Measurements from ENCODE around the gene TLL1.

TLL1 gene

GRCh38 chr4:165872461-165873297 is at the start of gene TLL1:
Gene TLL1 (plus strand): TSS chr4:165873237. CDS start chr4:165873905, 668 bp downstream.
- TF ChIP-seq MAX (IDR thresholded peaks at IDR 0.05; ENCODE audit: low read depth, low read length) (no peak), POLR2A (IDR thresholded peaks at IDR 0.05; ENCODE audit: extremely low read depth, insufficient read length) (no peak), CTCF (IDR thresholded peaks at IDR 0.05; ENCODE audit: low read depth, low read length) (no peak), MYC (IDR thresholded peaks at IDR 0.05; ENCODE audit: low read depth, low read length) (no peak)
- DNase-seq (ENCODE audit: low read depth) = no peak
- H3K4me3 ChIP-seq (ENCODE audit: low read depth, low read length) = no peak within 1 kb of the TSS

- no peak for TF ChIP-seq CTCF (IDR thresholded peaks at IDR 0.05; ENCODE audit: low read depth, low read length)
- no peak for TF ChIP-seq MYC (IDR thresholded peaks at IDR 0.05; ENCODE audit: low read depth, low read length)
- TF ChIP-seq MAX (IDR thresholded peaks at IDR 0.05; ENCODE audit: low read depth, low read length) = no peak
- no peak for TF ChIP-seq POLR2A (IDR thresholded peaks at IDR 0.05; ENCODE audit: extremely low read depth, insufficient read length)
- no peak overlapping the region for H3K4me3 ChIP-seq (ENCODE audit: low read depth, low read length)
- DNase-seq (ENCODE audit: low read depth) = no peak
Measured at GRCh38 chr4:165826166-165826565, 46.9 kb upstream of the TLL1 start.

- no peak for DNase-seq (ENCODE audit: low read depth)
- H3K4me3 ChIP-seq (ENCODE audit: low read depth, low read length) = no peak overlapping the region
- TF ChIP-seq MAX (IDR thresholded peaks at IDR 0.05; ENCODE audit: low read depth, low read length) (no peak), POLR2A (IDR thresholded peaks at IDR 0.05; ENCODE audit: extremely low read depth, insufficient read length) (no peak), MYC (IDR thresholded peaks at IDR 0.05; ENCODE audit: low read depth, low read length) (no peak), CTCF (IDR thresholded peaks at IDR 0.05; ENCODE audit: low read depth, low read length) (no peak)
Measured at GRCh38 chr4:165827018-165827417, 46.0 kb upstream of the TLL1 start.

GRCh38 chr4:165828928-165829327 is 44.1 kb upstream of the TLL1 start:
- no peak overlapping the region for H3K4me3 ChIP-seq (ENCODE audit: low read depth, low read length)

GRCh38 chr4:165834116-165834515 is 38.9 kb upstream of the TLL1 start:
- DNase-seq (ENCODE audit: low read depth) = no peak
- no peak overlapping the region for H3K4me3 ChIP-seq (ENCODE audit: low read depth, low read length)

More at GRCh38 chr4:165828928-165829327, 44.1 kb upstream of the TLL1 start:
- DNase-seq (ENCODE audit: low read depth) = no peak
- TF ChIP-seq MAX (IDR thresholded peaks at IDR 0.05; ENCODE audit: low read depth, low read length) = no peak
- no peak for TF ChIP-seq CTCF (IDR thresholded peaks at IDR 0.05; ENCODE audit: low read depth, low read length)
- no peak for TF ChIP-seq POLR2A (IDR thresholded peaks at IDR 0.05; ENCODE audit: extremely low read depth, insufficient read length)

More at GRCh38 chr4:165834116-165834515, 38.9 kb upstream of the TLL1 start:
- TF ChIP-seq CTCF (IDR thresholded peaks at IDR 0.05; ENCODE audit: low read depth, low read length) (no peak), MYC (IDR thresholded peaks at IDR 0.05; ENCODE audit: low read depth, low read length) (no peak), POLR2A (IDR thresholded peaks at IDR 0.05; ENCODE audit: extremely low read depth, insufficient read length) (no peak), MAX (IDR thresholded peaks at IDR 0.05; ENCODE audit: low read depth, low read length) (no peak)
